Keratinocyte (primary cell): ENCODE data around the gene IFT52.

Experiments
- CTCF ChIP-seq, 3 experiments: IDR thresholded peaks in 1 of 3; conservative IDR thresholded peaks in 1 of 3; optimal IDR thresholded peaks in 1 of 3; 2 replicates in 2 of 3; 3 replicates in 1 of 3; pipeline versions ENCODE3 to v1.5.1; 2011; ENCODE audit warnings: low read length in 3 of 3, mild to moderate bottlenecking in 3 of 3, moderate library complexity in 2 of 3, control low read depth in 1 of 3, inconsistent platforms in 1 of 3; ENCODE audit not compliant: insufficient read depth in 2 of 3; ENCODE audit errors: extremely low read depth in 1 of 3
- EZH2 ChIP-seq: IDR thresholded peaks from one replicate; pipeline ENCODE4 v1.6.1; 2012; ENCODE audit warnings: inconsistent platforms, mild to moderate bottlenecking, low read length, moderate library complexity

GRCh38 chr20:43564993-43565757 is 25.6 kb upstream of the IFT52 start:
- no peak for TF ChIP-seq CTCF (optimal IDR thresholded peaks at IDR 0.05 in 1 of 3, IDR thresholded peaks at IDR 0.05 in 1 of 3, conservative IDR thresholded peaks at IDR 0.05 in 1 of 3; ENCODE audit: extremely low read depth in 1 of 3, insufficient read depth in 2 of 3, low read length in 3 of 3)
- no peak for TF ChIP-seq EZH2
